ENCODE measurements around the gene PPL.

The PPL gene

GRCh38 chr16:4948903-4949766 is 12.2 kb upstream of the PPL start:
- Histone ChIP-seq H3K4me3 (ENCODE audit: low read depth, low read length) (no peak overlapping the region), H3K36me3 (replicated peaks) (no peaks in the 10 kb centered on the region), H3K27ac (no peak overlapping the region), H3K27me3 (replicated peaks) (no peaks in the 10 kb centered on the region)
- in situ Hi-C loops (cut with HindIII; ENCODE audit: low pct_ligation_motif_present, low sequenced_read_pairs), result no loop called here
- DNase-seq, result no peak
- no peak for TF ChIP-seq CTCF (IDR thresholded peaks at IDR 0.05; ENCODE audit: low read depth, low read length, missing control alignments)

GRCh38 chr16:4947722-4948503 is 11.0 kb upstream of the PPL start:
- H3K27ac ChIP-seq, result no peak overlapping the region

DNA sequence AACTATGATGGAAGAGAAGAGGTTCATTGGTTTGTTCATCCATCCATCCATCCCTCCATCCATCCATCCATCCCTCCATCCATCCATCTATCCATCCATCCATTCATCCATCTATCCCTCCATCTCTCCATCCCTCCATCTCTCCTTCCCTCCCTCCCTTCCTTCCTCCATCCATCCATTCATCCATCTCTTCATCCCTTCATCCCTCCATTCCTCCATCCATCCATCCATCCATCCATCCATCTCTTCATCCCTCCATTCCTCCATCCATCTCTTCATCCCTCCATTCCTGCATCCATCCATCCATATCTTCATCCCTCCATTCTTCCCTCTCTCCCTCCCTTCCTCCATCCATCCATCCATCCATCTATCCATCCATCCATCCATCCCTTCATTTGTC is 10.0 kb upstream of the PPL start:
- in situ Hi-C loops (cut with HindIII; ENCODE audit: low pct_ligation_motif_present, low sequenced_read_pairs), result no loop called here
- DNase-seq, result no peak
- no peak overlapping the region for H3K27ac ChIP-seq
- TF ChIP-seq CTCF (IDR thresholded peaks at IDR 0.05; ENCODE audit: low read depth, low read length, missing control alignments), result no peak
- H3K27me3 ChIP-seq (replicated peaks), result no peaks in the 10 kb centered on the region
- no peaks in the 10 kb centered on the region for H3K36me3 ChIP-seq (replicated peaks)
- H3K4me3 ChIP-seq (ENCODE audit: low read depth, low read length), result no peak overlapping the region

More at GRCh38 chr16:4947722-4948503, 11.0 kb upstream of the PPL start:
- in situ Hi-C loops (cut with HindIII; ENCODE audit: low pct_ligation_motif_present, low sequenced_read_pairs), result no loop called here
- Histone ChIP-seq H3K36me3 (replicated peaks) (no peaks in the 10 kb centered on the region), H3K27me3 (replicated peaks) (no peaks in the 10 kb centered on the region), H3K4me3 (ENCODE audit: low read depth, low read length) (no peak overlapping the region)
- DNase-seq, result no peak
- TF ChIP-seq CTCF (IDR thresholded peaks at IDR 0.05; ENCODE audit: low read depth, low read length, missing control alignments), result no peak

GRCh38 chr16:4945560-4946502 is 8.9 kb upstream of the PPL start:
- H3K4me3 ChIP-seq (ENCODE audit: low read depth, low read length), result no peak overlapping the region
- no peak for TF ChIP-seq CTCF (IDR thresholded peaks at IDR 0.05; ENCODE audit: low read depth, low read length, missing control alignments)

More at GRCh38 chr16:4945560-4946502, 8.9 kb upstream of the PPL start:
- Histone ChIP-seq H3K27ac (no peak overlapping the region), H3K36me3 (replicated peaks) (no peaks in the 10 kb centered on the region), H3K27me3 (replicated peaks) (no peaks in the 10 kb centered on the region)
- no peak for DNase-seq
- in situ Hi-C loops (cut with HindIII; ENCODE audit: low pct_ligation_motif_present, low sequenced_read_pairs), result no loop called here

All from brain microvascular endothelial cell (primary cell).